Hepatocyte (in vitro differentiated cells): ENCODE data around the gene GRHL1. TPM values are rescaled to one million over a fixed set of nuclear protein-coding genes. Genes with fewer than 3 reads are reported as not detected.

Source experiments
- DNase-seq: peaks from one replicate; pipeline ENCODE4 v3.0.0-alpha.2; 2016; ENCODE audit warnings: low spot score
- H2AFZ ChIP-seq: fragments of 200-600 bp; sonication (generic); 2 replicates; pipeline ENCODE4 v1.6.0; 2016; ENCODE audit warnings: antibody characterized with exemption, mild to moderate bottlenecking
- H3K27ac ChIP-seq: fragments of 200-600 bp; sonication (generic); 2 replicates; pipeline ENCODE4 v1.5.1; 2016; ENCODE audit warnings: mild to moderate bottlenecking
- H3K27me3 ChIP-seq: fragments of 200-600 bp; sonication (generic); 2 replicates; pipeline ENCODE4 v1.6.1; 2016
- H3K36me3 ChIP-seq: fragments of 200-600 bp; sonication (generic); replicated peaks from 2 replicates; pipeline ENCODE4 v1.5.1; 2016; ENCODE audit warnings: low read depth; ENCODE audit not compliant: insufficient read depth
- H3K4me1 ChIP-seq: fragments of 200-600 bp; sonication (generic); 2 replicates; pipeline ENCODE4 v1.5.1; 2016; ENCODE audit warnings: mild to moderate bottlenecking, moderate library complexity; ENCODE audit not compliant: insufficient read depth
- H3K4me2 ChIP-seq: fragments of 200-600 bp; sonication (generic); 2 replicates; pipeline ENCODE4 v1.6.0; 2016
- H3K4me3 ChIP-seq: fragments of 200-600 bp; sonication (generic); 2 replicates; pipeline ENCODE4 v1.5.1; 2016; ENCODE audit warnings: mild to moderate bottlenecking
- H3K79me2 ChIP-seq: fragments of 200-600 bp; sonication (generic); 2 replicates; pipeline ENCODE4 v1.6.0; 2017; ENCODE audit warnings: mild to moderate bottlenecking
- H3K9me2 ChIP-seq: fragments of 200-600 bp; sonication (generic); replicated peaks from 2 replicates; pipeline ENCODE4 v1.6.0; 2017; ENCODE audit warnings: mild to moderate bottlenecking; ENCODE audit not compliant: insufficient read depth
- H3K9me3 ChIP-seq: fragments of 200-600 bp; sonication (generic); 2 replicates; pipeline ENCODE4 v1.5.1; 2016; ENCODE audit warnings: low read depth, mild to moderate bottlenecking
- H4K20me1 ChIP-seq: fragments of 200-600 bp; sonication (generic); 2 replicates; pipeline ENCODE4 v1.6.0; 2016; ENCODE audit warnings: mild to moderate bottlenecking; ENCODE audit not compliant: insufficient read depth, poor library complexity, severe bottlenecking
- EZH2 ChIP-seq: fragments of 200-600 bp; sonication (generic); IDR thresholded peaks from 2 replicates; pipeline ENCODE4 v1.6.1; 2016; ENCODE audit warnings: antibody characterized with exemption, mild to moderate bottlenecking, borderline replicate concordance
- EZH2phosphoT487 ChIP-seq: fragments of 200-600 bp; sonication (generic); IDR thresholded peaks from one replicate; pipeline ENCODE4 v1.6.1; 2018; ENCODE audit warnings: antibody characterized with exemption, mild to moderate bottlenecking, low read depth, moderate library complexity; ENCODE audit not compliant: unreplicated experiment, severe bottlenecking
- WGBS: methylation state at CpG from one replicate; pipeline ENCODE4 v1.1.6; 2016; ENCODE audit warnings: low lambda C conversion rate; ENCODE audit errors: missing lambda C conversion rate; 5-methylcytosine and 5-hydroxymethylcytosine counted together
- polyA plus RNA-seq: library from polyadenylated mRNA; unstranded; fragments of >200 nt; fragmentation: Nextera tagmentation; extraction: Ambion mirVana; gene quantifications from 2 replicates; pipeline ENCODE4 v1.2.1, GENCODE V29; 2016
- total RNA-seq: library from RNA; depleted of rRNA; stranded (reverse); fragments of >200 nt; gene quantifications from 2 replicates; pipeline ENCODE4 v1.2.3, GENCODE V29; 2014
- TF ChIP-seq, protein P1 (sequence below): fragments of 200-600 bp; sonication (generic); IDR thresholded peaks from 2 replicates; pipeline ENCODE4 v1.5.1; 2016; ENCODE audit warnings: antibody characterized with exemption, mild to moderate bottlenecking; ENCODE audit not compliant: poor library complexity

The GRHL1 gene
- total and polyA plus RNA-seq, 2 experiments from 2014 or later: 4.0 to 10.9 TPM

DNA sequence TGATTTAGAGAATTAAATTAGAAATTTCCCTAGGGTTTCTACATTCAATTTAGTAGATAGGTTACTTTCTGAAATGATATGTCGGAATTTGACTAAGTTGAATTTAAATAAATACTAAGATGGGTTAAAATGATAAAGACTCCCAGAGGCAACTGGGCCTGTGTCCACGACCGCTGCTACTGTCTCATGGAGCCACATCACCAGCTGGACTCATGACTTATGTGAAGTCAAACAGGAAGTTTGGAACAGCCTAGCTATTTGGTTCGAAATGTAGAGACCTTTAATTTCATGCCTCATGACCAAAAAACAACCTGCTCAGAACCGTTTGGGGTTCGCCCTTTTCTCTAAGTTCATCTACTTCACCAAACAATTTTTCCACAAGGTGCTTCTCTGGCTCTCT, 22.2 kb downstream of the GRHL1 start:
- no peak for DNase-seq

GRCh38 chr2:9974343-9974742, 22.9 kb downstream of the GRHL1 start:
- no peaks in the 10 kb centered on the region for H3K9me3 ChIP-seq
- 73% methylated on average over 4 of the region's 4 CpGs for WGBS
- no peak overlapping the region for H3K4me3 ChIP-seq
- no peak overlapping the region for H2AFZ ChIP-seq
- no peak overlapping the region for H3K27ac ChIP-seq
- no peaks in the 10 kb centered on the region for H3K36me3 ChIP-seq
- H3K4me1 ChIP-seq: peaks cover 20% of the 10 kb centered on the region
- H3K9me2 ChIP-seq: no peaks in the 10 kb centered on the region
- no peak for DNase-seq
- TF ChIP-seq EZH2: no peak
- TF ChIP-seq EZH2phosphoT487: no peak
- TF ChIP-seq, protein P1, sequence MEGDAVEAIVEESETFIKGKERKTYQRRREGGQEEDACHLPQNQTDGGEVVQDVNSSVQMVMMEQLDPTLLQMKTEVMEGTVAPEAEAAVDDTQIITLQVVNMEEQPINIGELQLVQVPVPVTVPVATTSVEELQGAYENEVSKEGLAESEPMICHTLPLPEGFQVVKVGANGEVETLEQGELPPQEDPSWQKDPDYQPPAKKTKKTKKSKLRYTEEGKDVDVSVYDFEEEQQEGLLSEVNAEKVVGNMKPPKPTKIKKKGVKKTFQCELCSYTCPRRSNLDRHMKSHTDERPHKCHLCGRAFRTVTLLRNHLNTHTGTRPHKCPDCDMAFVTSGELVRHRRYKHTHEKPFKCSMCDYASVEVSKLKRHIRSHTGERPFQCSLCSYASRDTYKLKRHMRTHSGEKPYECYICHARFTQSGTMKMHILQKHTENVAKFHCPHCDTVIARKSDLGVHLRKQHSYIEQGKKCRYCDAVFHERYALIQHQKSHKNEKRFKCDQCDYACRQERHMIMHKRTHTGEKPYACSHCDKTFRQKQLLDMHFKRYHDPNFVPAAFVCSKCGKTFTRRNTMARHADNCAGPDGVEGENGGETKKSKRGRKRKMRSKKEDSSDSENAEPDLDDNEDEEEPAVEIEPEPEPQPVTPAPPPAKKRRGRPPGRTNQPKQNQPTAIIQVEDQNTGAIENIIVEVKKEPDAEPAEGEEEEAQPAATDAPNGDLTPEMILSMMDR: no peak
- no peaks in the 10 kb centered on the region for H3K27me3 ChIP-seq
- H4K20me1 ChIP-seq: no peaks in the 10 kb centered on the region
- H3K4me2 ChIP-seq: no peak overlapping the region
- no peaks in the 10 kb centered on the region for H3K79me2 ChIP-seq

More for the DNA sequence above, 22.2 kb downstream of the GRHL1 start:
- TF ChIP-seq EZH2: no peak
- TF ChIP-seq EZH2phosphoT487: no peak
- TF ChIP-seq, protein P1: no peak
- Histone ChIP-seq H3K4me2 (no peak overlapping the region), H4K20me1 (no peaks in the 10 kb centered on the region), H3K36me3 (no peaks in the 10 kb centered on the region), H3K79me2 (no peaks in the 10 kb centered on the region), H3K9me3 (no peaks in the 10 kb centered on the region), H3K27ac (no peak overlapping the region), H3K27me3 (no peaks in the 10 kb centered on the region), H3K4me3 (no peak overlapping the region), H3K9me2 (no peaks in the 10 kb centered on the region), H2AFZ (no peak overlapping the region), H3K4me1 (peaks cover 20% of the 10 kb centered on the region)
- 86% methylated on average over 6 of the region's 6 CpGs for WGBS

- Histone ChIP-seq H3K27ac (peak overlapping the region; percentile 11), H3K27me3 (no peaks in the 10 kb centered on the region), H3K36me3 (no peaks in the 10 kb centered on the region), H3K4me1 (peaks cover 16% of the 10 kb centered on the region), H3K79me2 (no peaks in the 10 kb centered on the region), H4K20me1 (no peaks in the 10 kb centered on the region), H2AFZ (no peak overlapping the region), H3K9me3 (no peaks in the 10 kb centered on the region), H3K9me2 (no peaks in the 10 kb centered on the region), H3K4me2 (peak overlapping the region; percentile 14), H3K4me3 (no peak overlapping the region)
- TF ChIP-seq, protein P1: no peak
- TF ChIP-seq EZH2phosphoT487: peak; percentile 98
- 43% methylated on average over 10 of the region's 10 CpGs for WGBS
- peak; percentile 35 for DNase-seq
These were observed 23.8 kb downstream of the GRHL1 start for GRCh38 chr2:9975328-9975727.
